WERI-Rb-1 (cell line): ENCODE data around the gene PELI1.

Source experiments
- DNase-seq: peaks from one replicate; pipeline ENCODE4 v3.0.0-alpha.2; 2020
- H3K27ac ChIP-seq: fragments of 250-450 bp; sonication (Bioruptor Pico); 2 replicates; pipeline ENCODE4 v1.5.1; 2020; ENCODE audit warnings: mild to moderate bottlenecking, moderate library complexity
- H3K27me3 ChIP-seq: fragments of 250-450 bp; sonication (Bioruptor Pico); 2 replicates; pipeline ENCODE4 v1.5.1; 2021; ENCODE audit warnings: mild to moderate bottlenecking, low read depth, moderate library complexity; ENCODE audit not compliant: insufficient read depth, severe bottlenecking
- H3K36me3 ChIP-seq: fragments of 250-450 bp; sonication (Bioruptor Pico); 2 replicates; pipeline ENCODE4 v1.5.1; 2020; ENCODE audit warnings: mild to moderate bottlenecking, moderate library complexity
- H3K4me3 ChIP-seq: 2 replicates; pipeline ENCODE4 v1.5.1; 2011; ENCODE audit warnings: low read depth, mild to moderate bottlenecking, control low read depth, low read length
- H3K9me3 ChIP-seq: fragments of 250-450 bp; sonication (Bioruptor Pico); 2 replicates; pipeline ENCODE4 v1.5.1; 2021; ENCODE audit warnings: mild to moderate bottlenecking, moderate library complexity; ENCODE audit not compliant: severe bottlenecking
- TF ChIP-seq, protein P1 (sequence below): IDR thresholded peaks from 2 replicates; pipeline ENCODE4 v1.5.1; 2011; ENCODE audit warnings: low read depth, mild to moderate bottlenecking, control low read depth, inconsistent platforms, low read length

PELI1 gene, protein sequence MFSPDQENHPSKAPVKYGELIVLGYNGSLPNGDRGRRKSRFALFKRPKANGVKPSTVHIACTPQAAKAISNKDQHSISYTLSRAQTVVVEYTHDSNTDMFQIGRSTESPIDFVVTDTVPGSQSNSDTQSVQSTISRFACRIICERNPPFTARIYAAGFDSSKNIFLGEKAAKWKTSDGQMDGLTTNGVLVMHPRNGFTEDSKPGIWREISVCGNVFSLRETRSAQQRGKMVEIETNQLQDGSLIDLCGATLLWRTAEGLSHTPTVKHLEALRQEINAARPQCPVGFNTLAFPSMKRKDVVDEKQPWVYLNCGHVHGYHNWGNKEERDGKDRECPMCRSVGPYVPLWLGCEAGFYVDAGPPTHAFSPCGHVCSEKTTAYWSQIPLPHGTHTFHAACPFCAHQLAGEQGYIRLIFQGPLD

DNA sequence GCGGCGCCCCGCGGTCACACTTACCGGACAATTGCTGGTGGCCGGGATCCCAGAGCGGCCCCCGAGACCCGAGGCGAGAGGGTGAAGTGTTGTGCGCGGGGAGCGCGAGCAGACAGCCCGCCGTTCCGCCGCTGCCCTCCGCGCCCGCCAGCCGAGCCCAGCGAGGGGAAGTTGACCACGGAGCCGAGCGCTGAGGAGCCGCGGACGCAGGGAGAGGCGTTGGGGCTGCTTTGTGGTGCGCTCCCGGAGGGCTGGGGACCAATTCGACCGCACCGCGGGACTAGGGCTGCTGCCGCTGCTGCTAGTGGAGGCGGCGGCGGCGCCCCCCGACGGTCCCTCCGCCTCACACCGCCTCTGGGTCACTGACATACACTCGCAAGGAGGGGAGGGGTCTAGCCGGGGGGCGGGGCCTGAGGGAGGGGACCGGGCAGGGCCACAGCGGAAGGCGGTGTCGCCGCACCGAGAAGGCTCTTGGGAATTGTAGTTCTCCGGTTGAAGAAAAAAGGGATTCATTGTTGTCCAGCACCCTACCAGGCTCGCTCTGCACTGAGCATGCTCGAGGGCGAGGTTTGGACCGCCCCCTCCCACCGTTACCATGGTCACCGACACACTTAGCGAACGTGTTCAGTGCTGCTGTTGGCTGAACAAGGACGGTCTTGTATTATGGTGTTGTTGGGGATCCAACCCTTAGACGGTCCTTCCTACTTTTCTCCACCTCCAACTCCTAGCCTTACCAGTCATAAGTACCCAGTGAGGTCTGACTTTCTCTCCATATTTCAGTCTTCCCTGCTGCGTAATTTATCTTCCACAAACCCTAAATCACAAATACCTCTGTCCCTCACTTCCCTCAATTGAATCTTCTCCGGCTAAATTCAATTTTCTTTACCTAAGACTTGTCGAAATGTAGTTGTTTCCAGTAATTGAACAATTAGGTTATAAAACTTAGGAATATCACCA is at the start of gene PELI1:
Gene PELI1, minus strand, starts transcription at position 364 of the 957 bp plus-strand sequence. CDS start 36,110 bp downstream, outside the sequence.
- TF ChIP-seq, protein P1, sequence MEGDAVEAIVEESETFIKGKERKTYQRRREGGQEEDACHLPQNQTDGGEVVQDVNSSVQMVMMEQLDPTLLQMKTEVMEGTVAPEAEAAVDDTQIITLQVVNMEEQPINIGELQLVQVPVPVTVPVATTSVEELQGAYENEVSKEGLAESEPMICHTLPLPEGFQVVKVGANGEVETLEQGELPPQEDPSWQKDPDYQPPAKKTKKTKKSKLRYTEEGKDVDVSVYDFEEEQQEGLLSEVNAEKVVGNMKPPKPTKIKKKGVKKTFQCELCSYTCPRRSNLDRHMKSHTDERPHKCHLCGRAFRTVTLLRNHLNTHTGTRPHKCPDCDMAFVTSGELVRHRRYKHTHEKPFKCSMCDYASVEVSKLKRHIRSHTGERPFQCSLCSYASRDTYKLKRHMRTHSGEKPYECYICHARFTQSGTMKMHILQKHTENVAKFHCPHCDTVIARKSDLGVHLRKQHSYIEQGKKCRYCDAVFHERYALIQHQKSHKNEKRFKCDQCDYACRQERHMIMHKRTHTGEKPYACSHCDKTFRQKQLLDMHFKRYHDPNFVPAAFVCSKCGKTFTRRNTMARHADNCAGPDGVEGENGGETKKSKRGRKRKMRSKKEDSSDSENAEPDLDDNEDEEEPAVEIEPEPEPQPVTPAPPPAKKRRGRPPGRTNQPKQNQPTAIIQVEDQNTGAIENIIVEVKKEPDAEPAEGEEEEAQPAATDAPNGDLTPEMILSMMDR: peak; percentile 42
- no peaks in the 10 kb centered on the region for H3K9me3 ChIP-seq
- H3K36me3 ChIP-seq: 0 out of 2 replicates have a peak, but pooled peaks cover 2% of the 10 kb centered on the region
- no peaks in the 10 kb centered on the region for H3K27me3 ChIP-seq
- peak; percentile 99 for DNase-seq
- peak within 1 kb of the TSS; percentile 97 for H3K4me3 ChIP-seq
- peak within 1 kb of the TSS; percentile 88 for H3K27ac ChIP-seq

DNA sequence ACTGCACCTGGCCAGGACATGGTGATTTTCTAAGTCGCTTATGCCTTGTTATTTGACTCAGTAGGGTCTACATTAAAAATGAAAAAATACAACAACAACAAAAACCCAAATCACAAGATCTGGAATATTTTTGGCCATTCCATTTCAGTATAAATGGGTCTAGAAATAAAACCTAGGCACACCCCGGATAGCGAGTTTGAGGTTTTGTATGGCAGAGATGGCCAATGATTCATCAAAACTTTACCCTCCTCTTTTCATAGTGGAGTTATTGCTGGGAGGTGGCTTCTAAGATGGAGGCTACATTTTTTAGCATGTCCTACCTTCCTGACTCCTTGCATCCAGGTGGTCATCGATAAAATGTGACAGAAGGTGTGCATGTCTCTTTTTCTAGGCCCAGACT is 49.3 kb upstream of the PELI1 start:
- no peak overlapping the region for H3K4me3 ChIP-seq
- TF ChIP-seq, protein P1: no peak
- no peaks in the 10 kb centered on the region for H3K27me3 ChIP-seq
- H3K36me3 ChIP-seq: no peaks in the 10 kb centered on the region
- no peak for DNase-seq
- H3K27ac ChIP-seq: no peak overlapping the region
- no peaks in the 10 kb centered on the region for H3K9me3 ChIP-seq

DNA sequence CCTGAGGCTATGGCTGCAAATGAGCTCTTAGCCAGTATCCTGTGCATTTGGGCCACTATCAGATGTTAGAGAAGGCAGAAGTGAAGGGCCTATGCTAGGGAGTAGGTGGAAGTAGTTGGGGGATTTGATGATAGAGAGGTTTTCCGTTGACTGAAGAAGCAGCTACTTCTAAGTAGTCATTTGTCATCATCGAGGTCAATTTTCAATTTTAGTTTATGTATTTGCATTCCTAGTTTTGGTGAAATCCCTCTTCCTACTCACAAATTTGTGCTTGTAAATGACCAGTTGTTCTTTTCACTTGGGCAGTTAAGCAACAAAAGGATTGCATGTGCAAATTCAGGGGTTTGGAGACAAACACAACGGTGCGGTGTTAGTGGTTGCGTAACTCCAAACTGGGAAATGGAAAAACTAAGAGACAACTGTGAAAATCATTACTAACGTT is 48.5 kb upstream of the PELI1 start:
- no peak for DNase-seq
- TF ChIP-seq, protein P1: no peak
- Histone ChIP-seq H3K36me3 (no peaks in the 10 kb centered on the region), H3K9me3 (no peaks in the 10 kb centered on the region), H3K27ac (no peak overlapping the region), H3K27me3 (no peaks in the 10 kb centered on the region), H3K4me3 (no peak overlapping the region)

DNA sequence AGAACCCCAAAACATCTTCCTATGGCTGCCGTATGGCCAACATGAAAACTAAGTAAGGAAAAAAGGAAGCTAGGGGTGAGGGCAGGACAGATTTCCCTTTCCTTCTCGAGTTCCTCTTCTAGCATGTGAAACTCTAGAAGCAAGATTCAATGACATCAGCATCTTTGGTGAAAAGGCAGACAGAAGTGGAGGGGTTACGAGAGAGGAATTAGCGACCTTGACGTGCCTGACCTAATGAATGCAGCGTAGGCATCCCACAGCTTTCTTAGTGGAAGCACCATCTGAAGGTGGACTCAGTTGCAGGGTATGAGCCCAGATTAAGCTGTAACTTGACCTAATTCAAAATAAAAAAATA is 47.9 kb upstream of the PELI1 start:
- Histone ChIP-seq H3K27ac (no peak overlapping the region), H3K4me3 (no peak overlapping the region), H3K9me3 (no peaks in the 10 kb centered on the region), H3K36me3 (no peaks in the 10 kb centered on the region), H3K27me3 (no peaks in the 10 kb centered on the region)
- TF ChIP-seq, protein P1: no peak
- no peak for DNase-seq

DNA sequence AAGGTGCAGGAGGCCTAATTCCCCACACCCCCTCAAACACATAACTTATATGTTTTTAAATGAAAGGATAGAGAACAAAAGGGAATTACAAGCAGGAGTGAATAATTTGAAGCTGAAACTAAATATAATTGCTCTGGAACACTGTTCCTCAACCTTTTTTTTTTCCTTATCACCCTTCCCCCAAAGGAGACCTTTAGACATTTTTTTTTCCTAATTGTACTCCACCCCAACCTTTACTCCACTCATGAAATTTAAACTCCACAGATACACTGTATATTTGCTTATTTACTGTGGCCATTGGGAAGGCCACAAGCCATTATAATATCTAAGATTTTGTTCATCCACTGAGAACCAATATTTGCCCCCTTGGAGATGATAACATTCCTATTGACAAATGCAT is 45.4 kb upstream of the PELI1 start:
- Histone ChIP-seq H3K36me3 (no peaks in the 10 kb centered on the region), H3K4me3 (no peak overlapping the region), H3K27ac (no peak overlapping the region), H3K27me3 (no peaks in the 10 kb centered on the region), H3K9me3 (no peaks in the 10 kb centered on the region)
- TF ChIP-seq, protein P1: no peak
- DNase-seq: no peak
